Brain microvascular endothelial cell (primary cell): ENCODE measurements around the gene BPIFA1.

Source experiments
- DNase-seq: peaks from one replicate; pipeline ENCODE4 v3.0.0-alpha.2; 2020
- H3K27ac ChIP-seq: fragments of 250-450 bp; sonication (Bioruptor Pico); 2 replicates; pipeline ENCODE4 v1.5.1; 2020; ENCODE audit warnings: mild to moderate bottlenecking, moderate library complexity
- H3K27me3 ChIP-seq: fragments of 250-450 bp; sonication (Bioruptor Pico); replicated peaks from 2 replicates; pipeline ENCODE4 v1.5.1; 2020; ENCODE audit warnings: mild to moderate bottlenecking
- H3K36me3 ChIP-seq: fragments of 250-450 bp; sonication (Bioruptor Pico); replicated peaks from 2 replicates; pipeline ENCODE4 v1.5.1; 2020; ENCODE audit warnings: mild to moderate bottlenecking
- H3K4me3 ChIP-seq: 2 replicates; pipeline ENCODE4 v1.5.1; 2011; ENCODE audit warnings: low read depth, mild to moderate bottlenecking, control low read depth, low read length, moderate library complexity
- CTCF ChIP-seq: IDR thresholded peaks from 2 replicates; pipeline ENCODE4 v1.5.1; 2011; ENCODE audit warnings: low read depth, mild to moderate bottlenecking, moderate library complexity, low read length, control low read depth, inconsistent platforms; ENCODE audit errors: missing control alignments
- in situ Hi-C: cut with HindIII; loops from 2 replicates; pipeline ENCODE4 v1.10.0; 2017; ENCODE audit warnings: low sequenced_read_pairs, low pct_ligation_motif_present

The BPIFA1 gene

GRCh38 chr20:33252460-33252859, 16.7 kb downstream of the BPIFA1 start:
- in situ Hi-C loops: no loop called here
- Histone ChIP-seq H3K36me3 (no peaks in the 10 kb centered on the region), H3K27me3 (no peaks in the 10 kb centered on the region), H3K27ac (no peak overlapping the region), H3K4me3 (no peak overlapping the region)
- no peak for TF ChIP-seq CTCF
- no peak for DNase-seq

- H3K27me3 ChIP-seq: no peaks in the 10 kb centered on the region
- TF ChIP-seq CTCF: no peak
- in situ Hi-C loops: no loop called here
These were observed 19.2 kb downstream of the BPIFA1 start for GRCh38 chr20:33255005-33255404.

GRCh38 chr20:33257237-33257636, 21.4 kb downstream of the BPIFA1 start:
- H3K4me3 ChIP-seq: no peak overlapping the region
- H3K27ac ChIP-seq: no peak overlapping the region
- in situ Hi-C loops: no loop called here
- no peak for TF ChIP-seq CTCF
- H3K36me3 ChIP-seq: no peaks in the 10 kb centered on the region
- no peak for DNase-seq
- no peaks in the 10 kb centered on the region for H3K27me3 ChIP-seq

More at GRCh38 chr20:33255005-33255404, 19.2 kb downstream of the BPIFA1 start:
- Histone ChIP-seq H3K27ac (no peak overlapping the region), H3K4me3 (no peak overlapping the region), H3K36me3 (no peaks in the 10 kb centered on the region)
- DNase-seq: no peak

GRCh38 chr20:33259371-33259770, 23.6 kb downstream of the BPIFA1 start:
- H3K27ac ChIP-seq: no peak overlapping the region
- H3K4me3 ChIP-seq: no peak overlapping the region
- in situ Hi-C loops: no loop called here
- no peaks in the 10 kb centered on the region for H3K36me3 ChIP-seq
- no peaks in the 10 kb centered on the region for H3K27me3 ChIP-seq
- DNase-seq: no peak
- TF ChIP-seq CTCF: no peak

- in situ Hi-C loops: no loop called here
These were observed 25.7 kb downstream of the BPIFA1 start for GRCh38 chr20:33261465-33261864.

More at GRCh38 chr20:33261465-33261864, 25.7 kb downstream of the BPIFA1 start:
- H3K27ac ChIP-seq: no peak overlapping the region
- no peak overlapping the region for H3K4me3 ChIP-seq
- DNase-seq: no peak
- TF ChIP-seq CTCF: no peak
- H3K36me3 ChIP-seq: no peaks in the 10 kb centered on the region
- H3K27me3 ChIP-seq: no peaks in the 10 kb centered on the region
